Large intestine (tissue), 12 donors: ENCODE data around the gene TCEAL5. TPM values are rescaled to one million over a fixed set of nuclear protein-coding genes. Genes with fewer than 3 reads are reported as not detected.
A peak's percentile ranks its signal among the peaks of the same experiment; 100 is the strongest.
"Not testable (repeated sequence)": the region's sequence is repeated elsewhere in the genome, so short reads cannot be mapped to it uniquely, and the experiment has no call there.

ENCODE experiments used
- DNase-seq, 2 donors: peaks; one replicate each; pipeline versions ENCODE4 v3.0.0 to v3.0.0-alpha.2; 2013
- H3K27ac ChIP-seq: one replicate; pipeline ENCODE4 v1.5.1; 2013; ENCODE audit warnings: low read length
- H3K27me3 ChIP-seq: 2 replicates; pipeline ENCODE4 v1.6.1; 2013; ENCODE audit warnings: low read length; ENCODE audit not compliant: control insufficient read depth, insufficient read depth
- H3K36me3 ChIP-seq: 2 replicates; pipeline ENCODE4 v1.6.1; 2013; ENCODE audit warnings: low read length; ENCODE audit not compliant: control insufficient read depth, insufficient read depth
- H3K4me1 ChIP-seq: one replicate; pipeline ENCODE4 v1.6.1; 2013; ENCODE audit warnings: low read length; ENCODE audit not compliant: control insufficient read depth, insufficient read depth
- H3K4me3 ChIP-seq: one replicate; pipeline ENCODE4 v1.5.1; 2013; ENCODE audit warnings: low read length
- H3K9me3 ChIP-seq: one replicate; pipeline ENCODE4 v1.6.1; 2013; ENCODE audit warnings: mild to moderate bottlenecking, low read depth, low read length, moderate library complexity; ENCODE audit not compliant: control insufficient read depth
- WGBS: methylation state at CpG from one replicate; pipeline ENCODE4 v1.1.5; 2013; ENCODE audit warnings: low lambda C conversion rate; ENCODE audit not compliant: insufficient coverage; 5-methylcytosine and 5-hydroxymethylcytosine counted together
- long read RNA-seq, 11 donors: transcript quantifications; one replicate each; lab custom pipeline, GENCODE V29; 2026
- polyA plus RNA-seq: library from polyadenylated mRNA; unstranded; fragments of 120-200 nt; gene quantifications from one replicate; pipeline ENCODE4 v1.2.1, GENCODE V29; 2013

Gene TCEAL5, protein sequence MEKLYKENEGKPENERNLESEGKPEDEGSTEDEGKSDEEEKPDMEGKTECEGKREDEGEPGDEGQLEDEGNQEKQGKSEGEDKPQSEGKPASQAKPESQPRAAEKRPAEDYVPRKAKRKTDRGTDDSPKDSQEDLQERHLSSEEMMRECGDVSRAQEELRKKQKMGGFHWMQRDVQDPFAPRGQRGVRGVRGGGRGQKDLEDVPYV
- 6.2 TPM for polyA plus RNA-seq
- long read RNA-seq, donor 1, partial matches to known transcripts, result 0 of 1 reads
- long read RNA-seq, donor 1, other reads (novel, unspliced or antisense), result 0 of 1 reads
- long read RNA-seq, donor 2, partial matches to known transcripts, result 216 of 255 reads
- long read RNA-seq, donor 2, other reads (novel, unspliced or antisense), result 35 of 255 reads
- long read RNA-seq, donor 3, transcript TCEAL5-201 (3 exons, 1,168 nt), result major isoform, 7 of 87 reads
- long read RNA-seq, donor 3, partial matches to known transcripts, result 73 of 87 reads
- long read RNA-seq, donor 3, other reads (novel, unspliced or antisense), result 7 of 87 reads
- long read RNA-seq, donor 4, partial matches to known transcripts, result 22 of 22 reads
- long read RNA-seq, donor 4, other reads (novel, unspliced or antisense), result 0 of 22 reads
- long read RNA-seq, donor 5, partial matches to known transcripts, result 0 of 2 reads
- long read RNA-seq, donor 5, other reads (novel, unspliced or antisense), result 0 of 2 reads
- long read RNA-seq, donor 6, partial matches to known transcripts, result 196 of 262 reads
- long read RNA-seq, donor 6, other reads (novel, unspliced or antisense), result 65 of 262 reads
- long read RNA-seq, donor 7, transcript TCEAL5-201 (3 exons, 1,168 nt), result major isoform, 8 of 291 reads
- long read RNA-seq, donor 7, partial matches to known transcripts, result 132 of 291 reads
- long read RNA-seq, donor 7, other reads (novel, unspliced or antisense), result 151 of 291 reads
- long read RNA-seq, donor 8, partial matches to known transcripts, result 0 of 3 reads
- long read RNA-seq, donor 8, other reads (novel, unspliced or antisense), result 0 of 3 reads
- long read RNA-seq, donor 9, transcript TCEAL5-201 (3 exons, 1,168 nt), result major isoform, 5 of 5 reads
- long read RNA-seq, donor 9, partial matches to known transcripts, result 0 of 5 reads
- long read RNA-seq, donor 9, other reads (novel, unspliced or antisense), result 0 of 5 reads
- long read RNA-seq, donor 10, partial matches to known transcripts, result 0 of 4 reads
- long read RNA-seq, donor 10, other reads (novel, unspliced or antisense), result 0 of 4 reads
- long read RNA-seq, donor 11, partial matches to known transcripts, result 133 of 166 reads
- long read RNA-seq, donor 11, other reads (novel, unspliced or antisense), result 30 of 166 reads

DNA sequence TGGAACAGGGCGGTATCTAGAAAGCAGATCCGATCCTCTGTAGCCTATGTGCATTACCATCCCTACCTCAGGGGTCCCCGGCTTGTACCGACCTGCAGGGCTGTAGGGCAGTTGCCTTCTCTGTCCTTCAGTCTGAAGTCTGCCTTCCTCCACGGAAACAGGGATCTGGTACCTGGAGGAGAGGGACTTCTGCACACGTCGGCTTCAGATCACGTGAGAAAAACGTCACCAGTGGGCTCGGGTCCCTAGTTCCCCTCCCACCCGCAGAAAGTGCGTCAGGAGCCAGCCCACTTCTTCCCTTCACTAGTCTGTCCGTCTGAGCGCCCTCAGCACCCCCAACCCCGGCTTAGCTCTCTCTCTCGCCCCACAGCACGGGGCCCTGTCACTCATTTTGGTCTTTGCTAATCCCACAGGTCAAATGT is at the start of gene TCEAL5:
TCEAL5 (minus strand) TSS at position 170 of the 422 bp plus-strand sequence. CDS start 2,187 bp downstream, outside the sequence.
- Histone ChIP-seq H3K4me1 (no peaks in the 10 kb centered on the region), H3K27me3 (peaks cover 13% of the 10 kb centered on the region), H3K4me3 (peak within 1 kb of the TSS; percentile 28), H3K9me3 (no peaks in the 10 kb centered on the region), H3K36me3 (no peaks in the 10 kb centered on the region), H3K27ac (no peak within 1 kb of the TSS)
- WGBS, result no CpG with 5 or more reads among the region's 17 CpGs
- DNase-seq, result peak; percentile 20 to 31

GRCh38 chrX:103311399-103311780 is 34.8 kb upstream of the TCEAL5 start:
- WGBS, result no CpG with 5 or more reads among the region's 3 CpGs
- Histone ChIP-seq H3K27ac (peak overlapping the region; percentile 46), H3K9me3 (no peaks in the 10 kb centered on the region), H3K4me3 (peak overlapping the region; percentile 64), H3K27me3 (no peaks in the 10 kb centered on the region), H3K36me3 (no peaks in the 10 kb centered on the region), H3K4me1 (no peaks in the 10 kb centered on the region)
- DNase-seq, result no peak

GRCh38 chrX:103310555-103311398 is 34.2 kb upstream of the TCEAL5 start, which contains the start of gene BEX2:
Gene BEX2, minus strand, starts transcription at chrX:103310990. Its CDS starts 1,014 bp downstream, at chrX:103309976.
- no CpG with 5 or more reads among the region's 52 CpGs for WGBS
- H3K27me3 ChIP-seq, result no peaks in the 10 kb centered on the region
- no peaks in the 10 kb centered on the region for H3K9me3 ChIP-seq
- peak within 1 kb of the TSS; percentile 64 for H3K4me3 ChIP-seq
- H3K36me3 ChIP-seq, result no peaks in the 10 kb centered on the region
- peak within 1 kb of the TSS; percentile 46 for H3K27ac ChIP-seq
- no peaks in the 10 kb centered on the region for H3K4me1 ChIP-seq
- peak; percentile 74 to 85 for DNase-seq

- H3K36me3 ChIP-seq, result no peaks in the 10 kb centered on the region
- DNase-seq, result no peak
- no CpG with 5 or more reads among the region's 32 CpGs for WGBS
- no peaks in the 10 kb centered on the region for H3K4me1 ChIP-seq
- peak overlapping the region; percentile 45 for H3K27ac ChIP-seq
- no peaks in the 10 kb centered on the region for H3K9me3 ChIP-seq
- peak overlapping the region; percentile 64 for H3K4me3 ChIP-seq
- H3K27me3 ChIP-seq, result no peaks in the 10 kb centered on the region
Observed at GRCh38 chrX:103309860-103310554, 33.5 kb upstream of the TCEAL5 start.

DNA sequence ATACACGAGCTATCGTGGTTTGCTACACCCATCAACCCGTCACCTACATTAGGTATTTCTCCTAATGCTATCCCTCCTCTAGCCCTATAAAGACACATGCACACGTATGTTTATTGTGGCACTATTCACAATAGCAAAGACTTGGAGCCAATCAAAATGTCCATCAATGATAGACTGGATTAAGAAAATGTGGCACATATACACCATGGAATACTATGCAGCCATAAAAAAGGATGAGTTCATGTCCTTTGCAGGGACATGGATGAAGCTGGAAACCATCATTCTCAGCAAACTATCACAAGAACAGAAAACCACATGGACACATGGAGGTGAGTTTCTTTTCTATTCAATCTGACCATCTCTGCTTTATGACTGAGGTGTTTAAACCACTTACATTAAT is 29.1 kb upstream of the TCEAL5 start:
- H3K4me3 ChIP-seq, H3K9me3 ChIP-seq, H3K4me1 ChIP-seq, H3K36me3 ChIP-seq, DNase-seq, H3K27ac ChIP-seq, H3K27me3 ChIP-seq: not testable (repeated sequence)
- no CpG with 5 or more reads among the region's 4 CpGs for WGBS

GRCh38 chrX:103304705-103305104 is 28.2 kb upstream of the TCEAL5 start:
- H3K4me1 ChIP-seq, result no peaks in the 10 kb centered on the region
- no peak overlapping the region for H3K27ac ChIP-seq
- H3K27me3 ChIP-seq, result no peaks in the 10 kb centered on the region
- no peaks in the 10 kb centered on the region for H3K9me3 ChIP-seq
- no peaks in the 10 kb centered on the region for H3K36me3 ChIP-seq
- DNase-seq, result no peak
- no peak overlapping the region for H3K4me3 ChIP-seq

DNA sequence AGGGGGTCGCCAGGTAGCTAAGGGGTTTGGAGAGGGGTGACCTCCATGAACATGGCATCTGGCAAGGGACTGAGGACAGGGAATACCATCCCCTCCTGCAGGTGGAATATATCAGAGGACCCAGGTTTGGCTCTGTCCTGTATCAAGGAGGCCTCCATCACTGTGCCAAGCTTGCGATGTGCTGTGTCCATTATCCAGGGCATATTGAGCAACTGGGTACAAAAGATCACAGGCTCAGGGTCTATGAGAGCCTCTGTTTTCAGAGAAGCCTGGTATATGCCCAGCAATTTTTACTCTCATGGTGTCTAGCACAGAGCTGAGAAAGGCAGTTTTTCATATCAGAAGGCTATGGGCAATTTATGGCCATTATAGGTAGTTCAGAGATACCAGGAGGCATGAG is 16.6 kb upstream of the TCEAL5 start:
- H3K27me3 ChIP-seq, result no peaks in the 10 kb centered on the region
- no peaks in the 10 kb centered on the region for H3K9me3 ChIP-seq
- no peaks in the 10 kb centered on the region for H3K4me1 ChIP-seq
- H3K36me3 ChIP-seq, result no peaks in the 10 kb centered on the region
- DNase-seq, result no peak
- no peak overlapping the region for H3K4me3 ChIP-seq
- WGBS, result no CpG with 5 or more reads among the region's 2 CpGs
- H3K27ac ChIP-seq, result no peak overlapping the region

DNA sequence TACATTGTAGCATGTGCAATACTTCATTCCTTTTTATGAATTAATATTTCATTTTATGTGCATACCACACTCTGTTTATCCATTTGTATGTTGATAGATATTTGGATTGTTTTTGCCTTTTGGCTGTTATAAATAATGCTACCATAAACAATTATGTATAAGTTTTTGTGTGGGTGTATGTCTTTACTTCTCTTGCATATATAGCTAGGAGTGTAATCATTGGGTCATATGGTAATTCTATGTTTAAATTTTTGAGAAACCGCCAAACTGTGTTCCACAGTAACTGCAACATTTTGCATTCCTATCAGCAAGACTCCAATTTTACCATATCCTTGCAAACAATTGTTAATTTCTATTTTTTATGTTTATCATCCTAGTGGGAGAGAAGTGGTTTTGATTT is 3.1 kb upstream of the TCEAL5 start:
- no peaks in the 10 kb centered on the region for H3K4me1 ChIP-seq
- no peak overlapping the region for H3K4me3 ChIP-seq
- H3K27me3 ChIP-seq, result peaks cover 13% of the 10 kb centered on the region
- H3K9me3 ChIP-seq, result no peaks in the 10 kb centered on the region
- H3K36me3 ChIP-seq, result no peaks in the 10 kb centered on the region
- no peak for DNase-seq
- no peak overlapping the region for H3K27ac ChIP-seq
- no CpG with 5 or more reads among the region's 1 CpG for WGBS

DNA sequence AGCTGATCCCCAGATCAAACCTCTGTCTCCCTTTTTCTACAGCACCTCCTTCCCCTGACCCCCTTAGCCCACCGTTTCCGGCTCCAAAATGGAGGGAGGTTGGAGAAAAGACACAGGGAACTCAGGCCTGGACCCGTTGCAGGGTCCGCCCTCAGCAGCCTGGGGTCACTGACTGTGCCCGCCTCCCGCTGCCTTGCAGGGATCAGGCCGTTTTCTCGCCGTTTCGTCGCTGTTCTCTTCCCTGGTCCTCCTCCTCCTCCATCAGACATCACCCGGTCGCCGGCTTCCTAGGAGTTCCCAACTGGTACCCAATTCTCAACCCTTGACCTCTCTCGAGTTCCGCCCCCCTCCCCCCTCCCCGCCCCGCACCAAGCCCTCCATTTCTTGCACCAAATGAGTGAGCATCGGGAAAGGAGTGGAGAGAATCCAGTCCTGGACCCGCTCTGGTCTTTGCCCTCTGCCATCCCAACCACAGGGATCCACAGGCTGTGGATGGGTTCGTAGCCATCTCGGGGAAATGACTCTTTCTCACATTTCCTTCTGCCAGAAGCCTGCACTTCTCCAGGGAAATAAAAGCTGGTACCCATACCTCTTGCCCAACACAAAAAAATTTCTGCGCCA is 493 bp downstream of the TCEAL5 start:
- WGBS, result no CpG with 5 or more reads among the region's 23 CpGs
- H3K4me3 ChIP-seq, result peak overlapping the region; percentile 28

More for the DNA sequence above, 493 bp downstream of the TCEAL5 start:
- H3K27me3 ChIP-seq, result peaks cover 13% of the 10 kb centered on the region
- no peak for DNase-seq
- H3K36me3 ChIP-seq, result no peaks in the 10 kb centered on the region
- no peaks in the 10 kb centered on the region for H3K9me3 ChIP-seq
- H3K27ac ChIP-seq, result no peak overlapping the region
- no peaks in the 10 kb centered on the region for H3K4me1 ChIP-seq
